ENCODE measurements around the gene MRPS16.
A peak's percentile ranks its signal among the peaks of the same experiment; 100 is the strongest.

The MRPS16 gene

DNA sequence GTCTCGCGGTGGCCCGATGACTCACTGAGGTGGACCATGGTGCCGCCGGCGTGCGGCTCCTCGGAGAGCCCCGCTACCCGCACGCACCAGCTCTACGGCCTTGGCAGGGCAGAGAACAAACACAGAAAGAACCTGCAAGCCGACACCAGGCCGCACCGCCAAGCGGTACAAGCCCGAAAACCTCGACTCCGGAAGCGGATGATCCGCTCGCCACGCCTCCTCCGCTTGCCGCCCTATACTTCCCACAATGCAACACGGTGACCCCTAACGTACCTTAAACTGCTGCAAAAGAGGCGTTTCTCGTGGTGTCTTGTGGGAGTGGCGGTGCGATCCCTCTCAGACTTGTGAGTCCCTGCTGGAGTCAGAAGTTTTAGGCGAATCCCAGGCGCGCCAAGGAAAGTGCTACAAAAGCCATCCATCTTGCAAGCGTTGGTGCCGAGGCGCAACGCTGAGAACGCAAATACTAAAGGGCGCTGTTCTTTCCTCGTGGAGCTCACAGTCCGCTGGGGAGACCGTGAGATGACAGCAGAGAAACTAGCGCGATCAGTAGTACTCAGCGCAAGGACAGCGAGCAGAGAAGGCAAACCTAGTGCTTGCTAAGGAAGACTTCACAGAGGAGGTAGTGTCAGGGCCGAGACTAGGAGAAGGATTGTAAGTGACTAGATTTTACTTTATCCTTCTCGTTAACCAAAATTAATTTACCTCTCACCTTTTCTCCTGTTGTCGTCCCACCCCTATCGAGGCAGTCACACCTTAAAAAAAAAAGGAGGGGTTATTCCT, at the start of gene MRPS16:
Gene MRPS16 (minus strand): TSS at position 200 of the 780 bp plus-strand sequence. CDS start 162 bp downstream, at position 38.
- Histone ChIP-seq H3K4me3 (ENCODE audit: low read depth, low read length) (peak within 1 kb of the TSS; percentile 84), H3K4me2 (ENCODE audit: low read length) (peak within 1 kb of the TSS; percentile 84), H3K79me2 (peaks cover 9% of the 10 kb centered on the region), H3K9me3 (ENCODE audit: control insufficient read depth, low read length) (no peaks in the 10 kb centered on the region), H3K4me1 (peaks cover 8% of the 10 kb centered on the region), H2AFZ (peak within 1 kb of the TSS; percentile 96), H3K27ac (peak within 1 kb of the TSS; percentile 74), H3K9ac (peak within 1 kb of the TSS; percentile 89), H3K36me3 (ENCODE audit: control insufficient read depth, insufficient read depth, low read length) (no peaks in the 10 kb centered on the region), H3K27me3 (ENCODE audit: control insufficient read depth, insufficient read depth, low read length) (no peaks in the 10 kb centered on the region)
- TF ChIP-seq, protein P1, sequence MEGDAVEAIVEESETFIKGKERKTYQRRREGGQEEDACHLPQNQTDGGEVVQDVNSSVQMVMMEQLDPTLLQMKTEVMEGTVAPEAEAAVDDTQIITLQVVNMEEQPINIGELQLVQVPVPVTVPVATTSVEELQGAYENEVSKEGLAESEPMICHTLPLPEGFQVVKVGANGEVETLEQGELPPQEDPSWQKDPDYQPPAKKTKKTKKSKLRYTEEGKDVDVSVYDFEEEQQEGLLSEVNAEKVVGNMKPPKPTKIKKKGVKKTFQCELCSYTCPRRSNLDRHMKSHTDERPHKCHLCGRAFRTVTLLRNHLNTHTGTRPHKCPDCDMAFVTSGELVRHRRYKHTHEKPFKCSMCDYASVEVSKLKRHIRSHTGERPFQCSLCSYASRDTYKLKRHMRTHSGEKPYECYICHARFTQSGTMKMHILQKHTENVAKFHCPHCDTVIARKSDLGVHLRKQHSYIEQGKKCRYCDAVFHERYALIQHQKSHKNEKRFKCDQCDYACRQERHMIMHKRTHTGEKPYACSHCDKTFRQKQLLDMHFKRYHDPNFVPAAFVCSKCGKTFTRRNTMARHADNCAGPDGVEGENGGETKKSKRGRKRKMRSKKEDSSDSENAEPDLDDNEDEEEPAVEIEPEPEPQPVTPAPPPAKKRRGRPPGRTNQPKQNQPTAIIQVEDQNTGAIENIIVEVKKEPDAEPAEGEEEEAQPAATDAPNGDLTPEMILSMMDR (IDR thresholded peaks at IDR 0.05) = no peak

GRCh38 chr10:73296946-73297345, 44.5 kb upstream of the MRPS16 start:
- H3K4me1 ChIP-seq = no peaks in the 10 kb centered on the region
- no peak overlapping the region for H3K4me3 ChIP-seq (ENCODE audit: low read depth, low read length)
- no peaks in the 10 kb centered on the region for H3K27me3 ChIP-seq (ENCODE audit: control insufficient read depth, insufficient read depth, low read length)
- H3K36me3 ChIP-seq (ENCODE audit: control insufficient read depth, insufficient read depth, low read length) = no peaks in the 10 kb centered on the region
- H3K9ac ChIP-seq = no peak overlapping the region
- H3K27ac ChIP-seq = no peak overlapping the region
- TF ChIP-seq, protein P1 (IDR thresholded peaks at IDR 0.05) = no peak
- no peaks in the 10 kb centered on the region for H3K9me3 ChIP-seq (ENCODE audit: control insufficient read depth, low read length)
- H3K4me2 ChIP-seq (ENCODE audit: low read length) = no peak overlapping the region
- no peaks in the 10 kb centered on the region for H3K79me2 ChIP-seq
- H2AFZ ChIP-seq = no peak overlapping the region

- Histone ChIP-seq H3K27ac (no peak overlapping the region), H3K36me3 (ENCODE audit: control insufficient read depth, insufficient read depth, low read length) (no peaks in the 10 kb centered on the region), H2AFZ (no peak overlapping the region), H3K27me3 (ENCODE audit: control insufficient read depth, insufficient read depth, low read length) (no peaks in the 10 kb centered on the region), H3K9ac (no peak overlapping the region), H3K79me2 (no peaks in the 10 kb centered on the region), H3K4me2 (ENCODE audit: low read length) (no peak overlapping the region), H3K4me1 (no peaks in the 10 kb centered on the region), H3K4me3 (ENCODE audit: low read depth, low read length) (no peak overlapping the region), H3K9me3 (ENCODE audit: control insufficient read depth, low read length) (peaks cover 3% of the 10 kb centered on the region)
- TF ChIP-seq, protein P1 (IDR thresholded peaks at IDR 0.05) = no peak
Measured at GRCh38 chr10:73293461-73293860, 41.0 kb upstream of the MRPS16 start.

GRCh38 chr10:73289958-73290357, 37.5 kb upstream of the MRPS16 start:
- H3K27ac ChIP-seq = no peak overlapping the region
- no peaks in the 10 kb centered on the region for H3K27me3 ChIP-seq (ENCODE audit: control insufficient read depth, insufficient read depth, low read length)
- H3K9ac ChIP-seq = no peak overlapping the region

More at GRCh38 chr10:73289958-73290357, 37.5 kb upstream of the MRPS16 start:
- H3K9me3 ChIP-seq (ENCODE audit: control insufficient read depth, low read length) = peaks cover 3% of the 10 kb centered on the region
- H3K4me2 ChIP-seq (ENCODE audit: low read length) = no peak overlapping the region
- no peak overlapping the region for H2AFZ ChIP-seq
- no peaks in the 10 kb centered on the region for H3K4me1 ChIP-seq
- TF ChIP-seq, protein P1 (IDR thresholded peaks at IDR 0.05) = no peak
- H3K79me2 ChIP-seq = no peaks in the 10 kb centered on the region
- no peak overlapping the region for H3K4me3 ChIP-seq (ENCODE audit: low read depth, low read length)
- no peaks in the 10 kb centered on the region for H3K36me3 ChIP-seq (ENCODE audit: control insufficient read depth, insufficient read depth, low read length)
